Measurements from ENCODE around the gene CAPN14.
A peak's percentile ranks its signal among the peaks of the same experiment; 100 is the strongest.
"Not testable (repeated sequence)": the region's sequence is repeated elsewhere in the genome, so short reads cannot be mapped to it uniquely, and the experiment has no call there.

CAPN14 gene

GRCh38 chr2:31189141-31189540, 28.2 kb downstream of the CAPN14 start:
- DNase-seq (ENCODE audit: low read depth), result no peak
- H3K4me3 ChIP-seq (ENCODE audit: low read length), result no peak overlapping the region
- TF ChIP-seq CTCF (conservative IDR thresholded peaks at IDR 0.05; ENCODE audit: low read length), result no peak

GRCh38 chr2:31188131-31188530, 29.2 kb downstream of the CAPN14 start:
- no peak for DNase-seq (ENCODE audit: low read depth)
- no peak overlapping the region for H3K4me3 ChIP-seq (ENCODE audit: low read length)
- no peak for TF ChIP-seq CTCF (conservative IDR thresholded peaks at IDR 0.05; ENCODE audit: low read length)

GRCh38 chr2:31187166-31187565, 30.1 kb downstream of the CAPN14 start:
- DNase-seq (ENCODE audit: low read depth), result no peak
- TF ChIP-seq CTCF (conservative IDR thresholded peaks at IDR 0.05; ENCODE audit: low read length), result no peak
- no peak overlapping the region for H3K4me3 ChIP-seq (ENCODE audit: low read length)

GRCh38 chr2:31183973-31184372, 33.3 kb downstream of the CAPN14 start:
- not testable (repeated sequence) for H3K4me3 ChIP-seq (ENCODE audit: low read length); DNase-seq (ENCODE audit: low read depth)

GRCh38 chr2:31176742-31177141, 40.6 kb downstream of the CAPN14 start:
- no peak overlapping the region for H3K4me3 ChIP-seq (ENCODE audit: low read length)
- TF ChIP-seq CTCF (conservative IDR thresholded peaks at IDR 0.05; ENCODE audit: low read length), result no peak
- DNase-seq (ENCODE audit: low read depth), result no peak

GRCh38 chr2:31171142-31171541, 46.2 kb downstream of the CAPN14 start:
- no peak for TF ChIP-seq CTCF (conservative IDR thresholded peaks at IDR 0.05; ENCODE audit: low read length)
- DNase-seq (ENCODE audit: low read depth), result no peak

GRCh38 chr2:31170071-31170698, 47.1 kb downstream of the CAPN14 start:
- no peak overlapping the region for H3K4me3 ChIP-seq (ENCODE audit: low read length)
- TF ChIP-seq CTCF (conservative IDR thresholded peaks at IDR 0.05; ENCODE audit: low read length), result peak; percentile 98
- peak; percentile 66 for DNase-seq (ENCODE audit: low read depth)

More at GRCh38 chr2:31171142-31171541, 46.2 kb downstream of the CAPN14 start:
- no peak overlapping the region for H3K4me3 ChIP-seq (ENCODE audit: low read length)

- H3K4me3 ChIP-seq (ENCODE audit: low read length), result no peak overlapping the region
- DNase-seq (ENCODE audit: low read depth), result peak; percentile 3
- TF ChIP-seq CTCF (conservative IDR thresholded peaks at IDR 0.05; ENCODE audit: low read length), result no peak
Measured at GRCh38 chr2:31168291-31168690, 49.0 kb downstream of the CAPN14 start.
